Stimulated activated CD8-positive, alpha-beta memory T cell treated with anti-CD3 and anti-CD28 coated beads, Interleukin-4, amount 100 ng/mL, for 1 hour (primary cell): ENCODE results near the gene RAB28.

ENCODE experiments used
- DNase-seq, 2 donors: peaks; one replicate each; pipeline ENCODE4 v3.0.0-alpha.2; 2020; ENCODE audit warnings: low read depth in 2 of 2, low spot score in 1 of 2

RAB28 gene

GRCh38 chr4:13323921-13324320, 160.2 kb downstream of the RAB28 start:
- no peak for DNase-seq

DNA sequence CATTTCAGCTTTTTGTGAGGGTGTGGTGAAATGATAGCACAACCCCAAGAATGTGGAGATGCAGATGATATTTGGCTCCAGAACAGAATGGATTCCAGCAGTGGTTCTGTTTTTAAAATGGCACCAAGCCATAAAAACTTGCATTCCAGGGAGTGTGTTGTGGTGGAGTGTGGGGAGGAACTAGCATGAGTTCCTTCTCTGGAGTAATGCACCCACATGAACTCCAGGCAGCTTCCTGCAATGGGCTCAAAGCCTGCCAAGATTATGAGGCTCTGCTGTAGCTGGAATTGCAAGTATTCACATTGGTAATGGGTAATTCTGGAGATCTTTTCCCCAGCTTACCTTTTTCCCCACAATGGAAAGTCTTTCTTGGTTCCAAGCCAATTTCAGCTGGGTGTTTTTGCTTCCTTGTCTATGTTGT, 161.4 kb downstream of the RAB28 start:
- DNase-seq = no peak
